Suprapubic skin (tissue), 4 donors: Measurements from ENCODE around the gene CD9. TPM values are rescaled to one million over a fixed set of nuclear protein-coding genes. Genes with fewer than 3 reads are reported as not detected.

Experiments used
- DNase-seq, 2 donors: peaks; one replicate each; pipeline ENCODE4 v3.0.0-alpha.2; 2019; ENCODE audit warnings: low spot score in 2 of 2
- H3K27ac ChIP-seq: fragments of 200-600 bp; sonication (generic); one replicate; pipeline ENCODE4 v1.5.1; 2019
- H3K27me3 ChIP-seq: fragments of 200-600 bp; sonication (generic); one replicate; pipeline ENCODE4 v1.5.1; 2019
- H3K36me3 ChIP-seq: fragments of 200-600 bp; sonication (generic); one replicate; pipeline ENCODE4 v1.5.1; 2019
- H3K4me1 ChIP-seq: fragments of 200-600 bp; sonication (generic); one replicate; pipeline ENCODE4 v1.5.1; 2019
- H3K4me3 ChIP-seq: fragments of 200-600 bp; sonication (generic); one replicate; pipeline ENCODE4 v1.5.1; 2019; ENCODE audit warnings: mild to moderate bottlenecking
- H3K9me3 ChIP-seq: fragments of 200-600 bp; sonication (generic); one replicate; pipeline ENCODE4 v1.5.1; 2019
- EP300 ChIP-seq: sonication (generic); formaldehyde crosslinking; IDR thresholded peaks from one replicate; pipeline ENCODE4 v1.6.1; 2017; ENCODE audit warnings: antibody characterized with exemption
- POLR2A ChIP-seq, 2 donors: fragments of 450-650 bp; IDR thresholded peaks; one replicate each; pipeline ENCODE4 v1.6.1; 2017; ENCODE audit warnings: antibody characterized with exemption in 2 of 2, mild to moderate bottlenecking in 2 of 2, moderate library complexity in 2 of 2
- POLR2AphosphoS5 ChIP-seq, 3 donors: sonication (generic); formaldehyde crosslinking; IDR thresholded peaks; one replicate each; pipeline ENCODE4 v1.6.1; 2017; ENCODE audit warnings: antibody characterized with exemption in 3 of 3
- WGBS: methylation state at CpG from one replicate; pipeline ENCODE4 v1.1.5; 2018; 5-methylcytosine and 5-hydroxymethylcytosine counted together
- total RNA-seq, 4 donors: library from RNA; depleted of rRNA; stranded (reverse); fragments of >200 nt; gene quantifications; one replicate each; pipeline ENCODE4 v1.1.0, GENCODE V29; 2016
- TF ChIP-seq, protein P1 (sequence below), 2 donors: fragments of 200-600 bp in 1 of 2; fragments of 450-650 bp in 1 of 2; sonication (generic) in 1 of 2; IDR thresholded peaks; one replicate each; pipeline ENCODE4 v1.5.1; 2016 to 2019; ENCODE audit warnings: antibody characterized with exemption in 2 of 2, mild to moderate bottlenecking in 1 of 2, moderate library complexity in 1 of 2

The CD9 gene
- total RNA-seq = 100 to 1,000 TPM; 420 to 548 (median 475) TPM

GRCh38 chr12:6200256-6201212 is at the start of gene CD9:
TSS of gene CD9 (plus strand) at chr12:6200400. CDS start at chr12:6200500, 100 bp downstream.
- no peaks in the 10 kb centered on the region for H3K9me3 ChIP-seq
- 0% methylated on average over 29 of the region's 81 CpGs for WGBS
- H3K27ac ChIP-seq = peak within 1 kb of the TSS; percentile 99
- peak within 1 kb of the TSS; percentile 100 for H3K4me3 ChIP-seq
- no peaks in the 10 kb centered on the region for H3K27me3 ChIP-seq
- H3K36me3 ChIP-seq = no peaks in the 10 kb centered on the region
- DNase-seq = no peak
- TF ChIP-seq, protein P1, sequence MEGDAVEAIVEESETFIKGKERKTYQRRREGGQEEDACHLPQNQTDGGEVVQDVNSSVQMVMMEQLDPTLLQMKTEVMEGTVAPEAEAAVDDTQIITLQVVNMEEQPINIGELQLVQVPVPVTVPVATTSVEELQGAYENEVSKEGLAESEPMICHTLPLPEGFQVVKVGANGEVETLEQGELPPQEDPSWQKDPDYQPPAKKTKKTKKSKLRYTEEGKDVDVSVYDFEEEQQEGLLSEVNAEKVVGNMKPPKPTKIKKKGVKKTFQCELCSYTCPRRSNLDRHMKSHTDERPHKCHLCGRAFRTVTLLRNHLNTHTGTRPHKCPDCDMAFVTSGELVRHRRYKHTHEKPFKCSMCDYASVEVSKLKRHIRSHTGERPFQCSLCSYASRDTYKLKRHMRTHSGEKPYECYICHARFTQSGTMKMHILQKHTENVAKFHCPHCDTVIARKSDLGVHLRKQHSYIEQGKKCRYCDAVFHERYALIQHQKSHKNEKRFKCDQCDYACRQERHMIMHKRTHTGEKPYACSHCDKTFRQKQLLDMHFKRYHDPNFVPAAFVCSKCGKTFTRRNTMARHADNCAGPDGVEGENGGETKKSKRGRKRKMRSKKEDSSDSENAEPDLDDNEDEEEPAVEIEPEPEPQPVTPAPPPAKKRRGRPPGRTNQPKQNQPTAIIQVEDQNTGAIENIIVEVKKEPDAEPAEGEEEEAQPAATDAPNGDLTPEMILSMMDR (IDR thresholded peaks at IDR 0.05) = no peak
- peak in 1 of 2 donors; percentile 59 for TF ChIP-seq POLR2A (IDR thresholded peaks at IDR 0.05)
- peak in 2 of 3 donors; percentile 33 to 61 for TF ChIP-seq POLR2AphosphoS5 (IDR thresholded peaks at IDR 0.05)
- no peak for TF ChIP-seq EP300
- peaks cover 77% of the 10 kb centered on the region for H3K4me1 ChIP-seq

- H3K36me3 ChIP-seq = no peaks in the 10 kb centered on the region
- DNase-seq = no peak
- TF ChIP-seq, protein P1 (IDR thresholded peaks at IDR 0.05) = no peak
- TF ChIP-seq EP300 (no peak), POLR2AphosphoS5 (IDR thresholded peaks at IDR 0.05) (no peak), POLR2A (IDR thresholded peaks at IDR 0.05) (no peak)
- no peak overlapping the region for H3K27ac ChIP-seq
- no peaks in the 10 kb centered on the region for H3K4me1 ChIP-seq
- H3K9me3 ChIP-seq = no peaks in the 10 kb centered on the region
- 67% methylated on average over 15 of the region's 15 CpGs for WGBS
- H3K4me3 ChIP-seq = no peak overlapping the region
- no peaks in the 10 kb centered on the region for H3K27me3 ChIP-seq
Measured at GRCh38 chr12:6154730-6155459, 45.3 kb upstream of the CD9 start.

- H3K36me3 ChIP-seq = no peaks in the 10 kb centered on the region
- H3K4me1 ChIP-seq = peaks cover 6% of the 10 kb centered on the region
- no peak overlapping the region for H3K4me3 ChIP-seq
- WGBS = 91% methylated on average over 4 of the region's 4 CpGs
- H3K27ac ChIP-seq = no peak overlapping the region
- TF ChIP-seq POLR2A (IDR thresholded peaks at IDR 0.05) (no peak), EP300 (no peak), POLR2AphosphoS5 (IDR thresholded peaks at IDR 0.05) (no peak)
- TF ChIP-seq, protein P1 (IDR thresholded peaks at IDR 0.05) = no peak
- no peak for DNase-seq
- H3K9me3 ChIP-seq = no peaks in the 10 kb centered on the region
- no peaks in the 10 kb centered on the region for H3K27me3 ChIP-seq
Measured at GRCh38 chr12:6157482-6157881, 42.7 kb upstream of the CD9 start.

DNA sequence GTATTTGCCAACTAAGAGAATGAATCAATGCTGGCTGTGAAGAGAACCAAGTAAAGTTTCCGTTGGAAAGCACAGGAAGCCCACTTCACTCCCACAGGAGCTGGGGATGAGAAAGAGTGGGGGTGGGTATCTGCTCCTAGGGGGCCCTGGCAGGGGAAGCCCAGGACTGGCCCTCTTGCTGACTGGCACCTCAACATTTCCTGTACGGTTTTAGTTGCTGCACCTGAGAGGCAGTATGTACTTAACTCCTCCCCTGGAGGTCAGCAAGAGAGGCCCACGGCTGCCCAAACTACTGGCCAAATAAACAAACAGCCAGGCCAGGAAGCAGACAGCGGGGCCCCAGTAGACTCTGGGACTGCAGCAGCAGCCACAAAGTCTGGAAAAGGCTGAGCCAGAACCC is 41.9 kb upstream of the CD9 start:
- 70% methylated on average over 3 of the region's 4 CpGs for WGBS

More for the DNA sequence above, 41.9 kb upstream of the CD9 start:
- Histone ChIP-seq H3K27me3 (no peaks in the 10 kb centered on the region), H3K27ac (no peak overlapping the region), H3K9me3 (no peaks in the 10 kb centered on the region), H3K36me3 (no peaks in the 10 kb centered on the region), H3K4me1 (peaks cover 6% of the 10 kb centered on the region), H3K4me3 (no peak overlapping the region)
- no peak for TF ChIP-seq EP300
- no peak for TF ChIP-seq POLR2A (IDR thresholded peaks at IDR 0.05)
- no peak for TF ChIP-seq POLR2AphosphoS5 (IDR thresholded peaks at IDR 0.05)
- TF ChIP-seq, protein P1 (IDR thresholded peaks at IDR 0.05) = no peak
- DNase-seq = no peak
